Liver (tissue), 10 donors: ENCODE measurements around the gene NDRG4. TPM values are rescaled to one million over a fixed set of nuclear protein-coding genes. Genes with fewer than 3 reads are reported as not detected.

Experiments
- DNase-seq: peaks from one replicate; pipeline ENCODE4 v3.0.0-alpha.2; 2017; ENCODE audit warnings: low spot score
- H3K27ac ChIP-seq, 2 donors: one replicate each; pipeline ENCODE4 v1.7.0; 2013; ENCODE audit warnings: inconsistent platforms in 2 of 2, low read length in 2 of 2, control low read depth in 1 of 2, low read depth in 1 of 2, mild to moderate bottlenecking in 1 of 2
- H3K27me3 ChIP-seq, 4 donors: one replicate each; pipeline versions ENCODE4 v1.6.1 to v1.7.0; 2013; ENCODE audit warnings: low read length in 3 of 4, inconsistent platforms in 1 of 4, mild to moderate bottlenecking in 1 of 4, moderate library complexity in 1 of 4; ENCODE audit not compliant: control insufficient read depth in 4 of 4, insufficient read depth in 4 of 4
- H3K36me3 ChIP-seq, 4 donors: one replicate each; pipeline versions ENCODE4 v1.6.1 to v1.7.0; 2013; ENCODE audit warnings: low read length in 3 of 4, mild to moderate bottlenecking in 3 of 4, low read depth in 1 of 4, moderate library complexity in 1 of 4; ENCODE audit not compliant: control insufficient read depth in 4 of 4, insufficient read depth in 3 of 4
- H3K4me1 ChIP-seq, 4 donors: one replicate each; pipeline versions ENCODE4 v1.6.1 to v1.7.0; 2013; ENCODE audit warnings: low read length in 3 of 4, mild to moderate bottlenecking in 3 of 4, moderate library complexity in 1 of 4; ENCODE audit not compliant: control insufficient read depth in 4 of 4, insufficient read depth in 4 of 4
- H3K4me3 ChIP-seq, 3 donors: one replicate each; pipeline versions ENCODE4 v1.6.1 to v1.7.0; 2013; ENCODE audit warnings: low read length in 3 of 3, control low read depth in 1 of 3, low read depth in 1 of 3, mild to moderate bottlenecking in 1 of 3
- H3K9ac ChIP-seq, 2 donors: one replicate each; pipeline ENCODE4 v1.7.0; 2013; ENCODE audit warnings: low read length in 2 of 2, mild to moderate bottlenecking in 2 of 2, moderate library complexity in 2 of 2, control low read depth in 1 of 2, low read depth in 1 of 2
- H3K9me3 ChIP-seq, 4 donors: one replicate each; pipeline versions ENCODE4 v1.6.1 to v1.7.0; 2013; ENCODE audit warnings: low read length in 3 of 4; ENCODE audit not compliant: control insufficient read depth in 4 of 4
- EGR1 ChIP-seq, 2 donors: IDR thresholded peaks; 2 replicates each; pipeline ENCODE4 v1.6.1; 2016 to 2018; ENCODE audit warnings: antibody characterized with exemption in 2 of 2, low read depth in 2 of 2
- FOXA1 ChIP-seq: IDR thresholded peaks from 2 replicates; pipeline ENCODE4 v1.6.1; 2016; ENCODE audit warnings: antibody characterized with exemption
- FOXA2 ChIP-seq: IDR thresholded peaks from 2 replicates; pipeline ENCODE4 v1.6.1; 2016; ENCODE audit warnings: antibody characterized with exemption
- GABPA ChIP-seq, 2 donors: IDR thresholded peaks in 1 of 2; conservative IDR thresholded peaks in 1 of 2; 2 replicates each; pipeline ENCODE4 v1.6.1; 2016; ENCODE audit warnings: antibody characterized with exemption in 2 of 2, mild to moderate bottlenecking in 1 of 2, moderate library complexity in 1 of 2
- HNF4A ChIP-seq, 2 donors: conservative IDR thresholded peaks; 2 replicates each; pipeline ENCODE4 v1.6.1; 2016; ENCODE audit warnings: antibody characterized with exemption in 2 of 2, mild to moderate bottlenecking in 2 of 2
- HNF4G ChIP-seq: IDR thresholded peaks from 2 replicates; pipeline ENCODE4 v1.6.1; 2016; ENCODE audit warnings: antibody characterized with exemption
- JUND ChIP-seq, 2 donors: IDR thresholded peaks; 2 replicates each; pipeline ENCODE4 v1.6.1; 2016; ENCODE audit warnings: antibody characterized with exemption in 2 of 2
- NR2F2 ChIP-seq: IDR thresholded peaks from 2 replicates; pipeline ENCODE4 v1.6.1; 2016; ENCODE audit warnings: antibody characterized with exemption
- SP1 ChIP-seq: IDR thresholded peaks from 2 replicates; pipeline ENCODE4 v1.6.1; 2018; ENCODE audit warnings: antibody characterized with exemption, mild to moderate bottlenecking
- TAF1 ChIP-seq: conservative IDR thresholded peaks from 2 replicates; pipeline ENCODE4 v1.6.1; 2016; ENCODE audit warnings: antibody characterized with exemption, mild to moderate bottlenecking
- WGBS: extraction: QIAGEN DNeasy Blood & Tissue Kit; methylation state at CpG from one replicate; pipeline ENCODE4 v1.1.7; 2013; 5-methylcytosine and 5-hydroxymethylcytosine counted together
- polyA plus RNA-seq, 2 donors: library from polyadenylated mRNA; stranded (reverse) in 1 of 2; unstranded in 1 of 2; fragments of 200-250 nt in 1 of 2; fragments of >200 nt in 1 of 2; fragmentation: Nextera tagmentation in 1 of 2; extraction: Ambion mirVana in 1 of 2; gene quantifications; one replicate each; pipeline versions ENCODE4 v1.2.1 to v1.2.3, GENCODE V29; 2013 to 2015
- small RNA-seq: library from RNA; depleted of rRNA; stranded (forward); fragments of <200 nt; gene quantifications from one replicate; pipeline ENCODE3, GENCODE V24; 2014
- total RNA-seq, 2 donors: library from RNA; depleted of rRNA; stranded (reverse); fragments of >200 nt; gene quantifications; one replicate each; pipeline ENCODE4 v1.2.3, GENCODE V29; 2014
- TF ChIP-seq, protein P1 (sequence below): IDR thresholded peaks from 2 replicates; pipeline ENCODE4 v1.6.1; 2016; ENCODE audit warnings: antibody characterized with exemption
- TF ChIP-seq, protein P2 (sequence below): IDR thresholded peaks from 2 replicates; pipeline ENCODE4 v1.6.1; 2016; ENCODE audit warnings: antibody characterized with exemption
- TF ChIP-seq, protein P3 (sequence below): IDR thresholded peaks from 2 replicates; pipeline ENCODE4 v1.6.1; 2016; ENCODE audit warnings: antibody characterized with exemption, mild to moderate bottlenecking
- donor health status: healthy.
- donor health status: healthy.
- donor health status: healthy.
- donor health status: healthy.
- donor health status: healthy.

NDRG4 gene
- total and polyA plus RNA-seq, 4 donors: 0.40 to 1.1 (median 0.86) TPM

DNA sequence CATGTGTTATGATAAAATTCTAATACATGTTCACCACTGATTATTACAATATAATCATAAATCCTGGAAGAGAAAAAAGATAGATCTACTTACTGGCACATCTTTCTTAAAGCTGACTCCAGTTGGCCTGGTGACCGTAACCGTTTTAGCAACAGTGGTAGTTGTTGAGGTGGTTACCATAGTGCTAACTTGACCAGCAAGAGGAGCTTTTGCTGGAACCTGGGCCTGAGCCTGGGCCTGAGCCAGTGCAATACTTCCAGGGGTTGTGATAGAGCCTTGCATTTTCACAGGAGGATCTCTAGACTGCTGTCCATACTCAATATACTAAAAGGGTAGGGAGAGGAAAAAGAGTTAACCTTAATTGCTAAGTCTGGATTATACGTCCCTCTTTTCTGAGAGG is 51.6 kb downstream of the NDRG4 start:
- TF ChIP-seq GABPA (IDR thresholded peaks at IDR 0.05 in 1 of 2, conservative IDR thresholded peaks at IDR 0.05 in 1 of 2) (no peak), FOXA1 (no peak), HNF4A (conservative IDR thresholded peaks at IDR 0.05) (no peak), HNF4G (no peak), TAF1 (no peak), FOXA2 (no peak), JUND (IDR thresholded peaks at IDR 0.05) (no peak), NR2F2 (no peak)
- TF ChIP-seq, protein P1, sequence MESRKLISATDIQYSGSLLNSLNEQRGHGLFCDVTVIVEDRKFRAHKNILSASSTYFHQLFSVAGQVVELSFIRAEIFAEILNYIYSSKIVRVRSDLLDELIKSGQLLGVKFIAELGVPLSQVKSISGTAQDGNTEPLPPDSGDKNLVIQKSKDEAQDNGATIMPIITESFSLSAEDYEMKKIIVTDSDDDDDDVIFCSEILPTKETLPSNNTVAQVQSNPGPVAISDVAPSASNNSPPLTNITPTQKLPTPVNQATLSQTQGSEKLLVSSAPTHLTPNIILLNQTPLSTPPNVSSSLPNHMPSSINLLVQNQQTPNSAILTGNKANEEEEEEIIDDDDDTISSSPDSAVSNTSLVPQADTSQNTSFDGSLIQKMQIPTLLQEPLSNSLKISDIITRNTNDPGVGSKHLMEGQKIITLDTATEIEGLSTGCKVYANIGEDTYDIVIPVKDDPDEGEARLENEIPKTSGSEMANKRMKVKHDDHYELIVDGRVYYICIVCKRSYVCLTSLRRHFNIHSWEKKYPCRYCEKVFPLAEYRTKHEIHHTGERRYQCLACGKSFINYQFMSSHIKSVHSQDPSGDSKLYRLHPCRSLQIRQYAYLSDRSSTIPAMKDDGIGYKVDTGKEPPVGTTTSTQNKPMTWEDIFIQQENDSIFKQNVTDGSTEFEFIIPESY: no peak
- TF ChIP-seq, protein P2, sequence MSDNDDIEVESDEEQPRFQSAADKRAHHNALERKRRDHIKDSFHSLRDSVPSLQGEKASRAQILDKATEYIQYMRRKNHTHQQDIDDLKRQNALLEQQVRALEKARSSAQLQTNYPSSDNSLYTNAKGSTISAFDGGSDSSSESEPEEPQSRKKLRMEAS: no peak
- TF ChIP-seq, protein P3, sequence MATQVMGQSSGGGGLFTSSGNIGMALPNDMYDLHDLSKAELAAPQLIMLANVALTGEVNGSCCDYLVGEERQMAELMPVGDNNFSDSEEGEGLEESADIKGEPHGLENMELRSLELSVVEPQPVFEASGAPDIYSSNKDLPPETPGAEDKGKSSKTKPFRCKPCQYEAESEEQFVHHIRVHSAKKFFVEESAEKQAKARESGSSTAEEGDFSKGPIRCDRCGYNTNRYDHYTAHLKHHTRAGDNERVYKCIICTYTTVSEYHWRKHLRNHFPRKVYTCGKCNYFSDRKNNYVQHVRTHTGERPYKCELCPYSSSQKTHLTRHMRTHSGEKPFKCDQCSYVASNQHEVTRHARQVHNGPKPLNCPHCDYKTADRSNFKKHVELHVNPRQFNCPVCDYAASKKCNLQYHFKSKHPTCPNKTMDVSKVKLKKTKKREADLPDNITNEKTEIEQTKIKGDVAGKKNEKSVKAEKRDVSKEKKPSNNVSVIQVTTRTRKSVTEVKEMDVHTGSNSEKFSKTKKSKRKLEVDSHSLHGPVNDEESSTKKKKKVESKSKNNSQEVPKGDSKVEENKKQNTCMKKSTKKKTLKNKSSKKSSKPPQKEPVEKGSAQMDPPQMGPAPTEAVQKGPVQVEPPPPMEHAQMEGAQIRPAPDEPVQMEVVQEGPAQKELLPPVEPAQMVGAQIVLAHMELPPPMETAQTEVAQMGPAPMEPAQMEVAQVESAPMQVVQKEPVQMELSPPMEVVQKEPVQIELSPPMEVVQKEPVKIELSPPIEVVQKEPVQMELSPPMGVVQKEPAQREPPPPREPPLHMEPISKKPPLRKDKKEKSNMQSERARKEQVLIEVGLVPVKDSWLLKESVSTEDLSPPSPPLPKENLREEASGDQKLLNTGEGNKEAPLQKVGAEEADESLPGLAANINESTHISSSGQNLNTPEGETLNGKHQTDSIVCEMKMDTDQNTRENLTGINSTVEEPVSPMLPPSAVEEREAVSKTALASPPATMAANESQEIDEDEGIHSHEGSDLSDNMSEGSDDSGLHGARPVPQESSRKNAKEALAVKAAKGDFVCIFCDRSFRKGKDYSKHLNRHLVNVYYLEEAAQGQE: no peak
- Histone ChIP-seq H3K27me3 (no peaks in the 10 kb centered on the region), H3K4me1 (no peaks in the 10 kb centered on the region), H3K4me3 (no peak overlapping the region), H3K9me3 (no peaks in the 10 kb centered on the region), H3K27ac (no peak overlapping the region), H3K9ac (no peak overlapping the region), H3K36me3 (peaks cover 13 to 90% (median 84%) of the 10 kb centered on the region in 4 donors)
- 88% methylated on average over 3 of the region's 3 CpGs for WGBS
- DNase-seq: no peak

DNA sequence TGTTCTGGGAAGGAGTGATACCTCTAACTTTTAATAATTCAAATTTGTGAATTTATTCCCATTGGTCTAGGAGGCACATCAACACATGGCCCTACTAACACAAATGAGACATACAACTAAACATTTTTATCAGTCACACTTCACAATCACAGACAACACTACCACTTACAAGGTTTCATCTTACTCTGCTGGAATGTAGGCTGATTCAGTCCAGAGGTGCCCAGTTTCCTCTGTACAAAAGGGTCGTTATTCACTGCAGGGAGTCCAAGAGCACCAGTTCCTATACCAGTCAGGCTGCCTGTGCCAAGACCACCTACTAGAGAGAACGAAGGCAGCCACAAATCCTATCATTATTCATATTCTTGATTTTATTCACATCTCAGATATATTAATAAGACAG is 56.7 kb downstream of the NDRG4 start:
- H3K36me3 ChIP-seq: peaks cover 14 to 78% (median 72%) of the 10 kb centered on the region in 4 donors
- TF ChIP-seq SP1: no peak
- TF ChIP-seq FOXA1: no peak
- no peak for TF ChIP-seq EGR1 (IDR thresholded peaks at IDR 0.05; ENCODE audit: low read depth in 2 of 2)
- no peak for TF ChIP-seq TAF1
- TF ChIP-seq, protein P3: no peak
- H3K4me1 ChIP-seq: no peaks in the 10 kb centered on the region
- H3K9me3 ChIP-seq: no peaks in the 10 kb centered on the region
- WGBS: 88% methylated on average over 2 of the region's 2 CpGs
- no peak overlapping the region for H3K9ac ChIP-seq
- H3K27me3 ChIP-seq: no peaks in the 10 kb centered on the region
- DNase-seq: no peak
- no peak overlapping the region for H3K4me3 ChIP-seq
- no peak overlapping the region for H3K27ac ChIP-seq

Small RNAs within 50 kb of the gene (small RNA-seq; reads per million reads assigned to genes)
- gene RNU6-103P: not detected
- gene SNORA46: 25.4 reads per million, percentile 96 among the genes with 10 or more reads in this experiment
- gene SNORA50A: not detected

Other genes with a start within 250 kb of the NDRG4 start
- not detected for gene PRSS54, start 205.1 kb upstream of the NDRG4 start, total RNA-seq
- gene PRSS54, start 205.1 kb upstream of the NDRG4 start, polyA plus RNA-seq: not detected
- gene GINS3, start 107.7 kb upstream of the NDRG4 start, total RNA-seq: 1 to 10 TPM in 1 of 2 donors, under 1 TPM in 1; 0.92 to 5.9 TPM
- gene GINS3, start 107.7 kb upstream of the NDRG4 start, polyA plus RNA-seq: 1 to 10 TPM in 1 of 2 donors, under 1 TPM in 1; 0.76 to 1.5 TPM
- gene SETD6, start 15.4 kb downstream of the NDRG4 start, total RNA-seq: 10 to 100 TPM in 1 of 2 donors, 1 to 10 TPM in 1; 6.9 to 17.7 TPM
- 10 to 100 TPM in 1 of 2 donors, 1 to 10 TPM in 1; 9.2 to 11.2 TPM for gene SETD6, start 15.4 kb downstream of the NDRG4 start, polyA plus RNA-seq
- 100 to 1,000 TPM; 116 to 131 TPM for gene CNOT1, start 129.7 kb downstream of the NDRG4 start, total RNA-seq
- 10 to 100 TPM; 34.0 to 40.8 TPM for gene CNOT1, start 129.7 kb downstream of the NDRG4 start, polyA plus RNA-seq
- 10 to 100 TPM; 11.3 to 18.7 TPM for gene SLC38A7, start 184.6 kb downstream of the NDRG4 start, total RNA-seq
- gene SLC38A7, start 184.6 kb downstream of the NDRG4 start, polyA plus RNA-seq: 10 to 100 TPM in 1 of 2 donors, 1 to 10 TPM in 1; 7.9 to 10.6 TPM
- 100 to 1,000 TPM in 1 of 2 donors, 10 to 100 TPM in 1; 80.2 to 111 TPM for gene GOT2, start 234.2 kb downstream of the NDRG4 start, total RNA-seq
- gene GOT2, start 234.2 kb downstream of the NDRG4 start, polyA plus RNA-seq: 100 to 1,000 TPM; 161 to 216 TPM